ENCODE measurements around the gene SQOR.
"Not testable (repeated sequence)": the region's sequence is repeated elsewhere in the genome, so short reads cannot be mapped to it uniquely, and the experiment has no call there.

The SQOR gene

GRCh38 chr15:45645026-45645980, 10.5 kb downstream of the SQOR start:
- TF ChIP-seq, protein P1, sequence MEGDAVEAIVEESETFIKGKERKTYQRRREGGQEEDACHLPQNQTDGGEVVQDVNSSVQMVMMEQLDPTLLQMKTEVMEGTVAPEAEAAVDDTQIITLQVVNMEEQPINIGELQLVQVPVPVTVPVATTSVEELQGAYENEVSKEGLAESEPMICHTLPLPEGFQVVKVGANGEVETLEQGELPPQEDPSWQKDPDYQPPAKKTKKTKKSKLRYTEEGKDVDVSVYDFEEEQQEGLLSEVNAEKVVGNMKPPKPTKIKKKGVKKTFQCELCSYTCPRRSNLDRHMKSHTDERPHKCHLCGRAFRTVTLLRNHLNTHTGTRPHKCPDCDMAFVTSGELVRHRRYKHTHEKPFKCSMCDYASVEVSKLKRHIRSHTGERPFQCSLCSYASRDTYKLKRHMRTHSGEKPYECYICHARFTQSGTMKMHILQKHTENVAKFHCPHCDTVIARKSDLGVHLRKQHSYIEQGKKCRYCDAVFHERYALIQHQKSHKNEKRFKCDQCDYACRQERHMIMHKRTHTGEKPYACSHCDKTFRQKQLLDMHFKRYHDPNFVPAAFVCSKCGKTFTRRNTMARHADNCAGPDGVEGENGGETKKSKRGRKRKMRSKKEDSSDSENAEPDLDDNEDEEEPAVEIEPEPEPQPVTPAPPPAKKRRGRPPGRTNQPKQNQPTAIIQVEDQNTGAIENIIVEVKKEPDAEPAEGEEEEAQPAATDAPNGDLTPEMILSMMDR (IDR thresholded peaks at IDR 0.05; ENCODE audit: borderline replicate concordance, control extremely low read depth, extremely low read depth, insufficient read depth, missing control alignments) = no peak
- DNase-seq (ENCODE audit: low spot score) = no peak

GRCh38 chr15:45646220-45646619, 11.4 kb downstream of the SQOR start:
- in situ Hi-C loops (cut with MboI; ENCODE audit: low sequenced_read_pairs, unreplicated experiment) = no loop called here
- TF ChIP-seq, protein P1 (IDR thresholded peaks at IDR 0.05; ENCODE audit: borderline replicate concordance, control extremely low read depth, extremely low read depth, insufficient read depth, missing control alignments) = no peak
- DNase-seq (ENCODE audit: low spot score) = no peak

More at GRCh38 chr15:45645026-45645980, 10.5 kb downstream of the SQOR start:
- in situ Hi-C loops (cut with MboI; ENCODE audit: low sequenced_read_pairs, unreplicated experiment) = no loop called here

- TF ChIP-seq, protein P1 (IDR thresholded peaks at IDR 0.05; ENCODE audit: borderline replicate concordance, control extremely low read depth, extremely low read depth, insufficient read depth, missing control alignments) = no peak
- in situ Hi-C loops (cut with MboI; ENCODE audit: low sequenced_read_pairs, unreplicated experiment) = no loop called here
- no peak for DNase-seq (ENCODE audit: low spot score)
Measured at GRCh38 chr15:45647828-45648227, 13.0 kb downstream of the SQOR start.

- no peak for DNase-seq (ENCODE audit: low spot score)
- in situ Hi-C loops (cut with MboI; ENCODE audit: low sequenced_read_pairs, unreplicated experiment) = no loop called here
- TF ChIP-seq, protein P1 (IDR thresholded peaks at IDR 0.05; ENCODE audit: borderline replicate concordance, control extremely low read depth, extremely low read depth, insufficient read depth, missing control alignments) = no peak
Measured at GRCh38 chr15:45648521-45649200, 13.8 kb downstream of the SQOR start.

DNA sequence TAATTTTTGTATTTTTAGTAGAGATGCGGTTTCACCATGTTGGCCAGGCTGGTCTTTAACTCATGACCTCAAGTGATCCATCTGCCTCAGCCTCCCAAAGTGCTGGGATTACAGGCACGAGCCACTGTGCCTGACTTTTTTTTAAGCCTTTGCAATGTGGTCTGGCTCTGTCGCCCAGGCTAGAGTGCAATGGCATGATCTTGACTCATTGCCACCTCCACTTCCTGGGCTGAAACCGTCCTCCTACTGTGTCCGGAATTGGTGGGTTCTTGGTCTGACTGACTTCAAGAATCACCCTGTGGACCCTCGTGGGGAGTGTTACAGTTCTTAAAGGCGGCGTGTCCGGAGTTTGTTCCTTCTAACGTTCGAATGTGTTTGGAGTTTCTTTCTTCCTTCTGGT, 15.2 kb downstream of the SQOR start:
- DNase-seq (ENCODE audit: low spot score); in situ Hi-C loops (cut with MboI; ENCODE audit: low sequenced_read_pairs, unreplicated experiment): not testable (repeated sequence)

GRCh38 chr15:45650889-45651525, 16.2 kb downstream of the SQOR start:
- TF ChIP-seq, protein P1 (IDR thresholded peaks at IDR 0.05; ENCODE audit: borderline replicate concordance, control extremely low read depth, extremely low read depth, insufficient read depth, missing control alignments) = no peak
- in situ Hi-C loops (cut with MboI; ENCODE audit: low sequenced_read_pairs, unreplicated experiment) = no loop called here
- no peak for DNase-seq (ENCODE audit: low spot score)
